ENCODE data around the gene ZNF324. TPM values are rescaled to one million over a fixed set of nuclear protein-coding genes. Genes with fewer than 3 reads are reported as not detected.

The ZNF324 gene
- total and polyA plus RNA-seq, 2 of the 13 experiments (the other 11 are each of a cell fraction or from before 2014, with no cell fraction given), result 1.1 to 4.7 TPM

DNA sequence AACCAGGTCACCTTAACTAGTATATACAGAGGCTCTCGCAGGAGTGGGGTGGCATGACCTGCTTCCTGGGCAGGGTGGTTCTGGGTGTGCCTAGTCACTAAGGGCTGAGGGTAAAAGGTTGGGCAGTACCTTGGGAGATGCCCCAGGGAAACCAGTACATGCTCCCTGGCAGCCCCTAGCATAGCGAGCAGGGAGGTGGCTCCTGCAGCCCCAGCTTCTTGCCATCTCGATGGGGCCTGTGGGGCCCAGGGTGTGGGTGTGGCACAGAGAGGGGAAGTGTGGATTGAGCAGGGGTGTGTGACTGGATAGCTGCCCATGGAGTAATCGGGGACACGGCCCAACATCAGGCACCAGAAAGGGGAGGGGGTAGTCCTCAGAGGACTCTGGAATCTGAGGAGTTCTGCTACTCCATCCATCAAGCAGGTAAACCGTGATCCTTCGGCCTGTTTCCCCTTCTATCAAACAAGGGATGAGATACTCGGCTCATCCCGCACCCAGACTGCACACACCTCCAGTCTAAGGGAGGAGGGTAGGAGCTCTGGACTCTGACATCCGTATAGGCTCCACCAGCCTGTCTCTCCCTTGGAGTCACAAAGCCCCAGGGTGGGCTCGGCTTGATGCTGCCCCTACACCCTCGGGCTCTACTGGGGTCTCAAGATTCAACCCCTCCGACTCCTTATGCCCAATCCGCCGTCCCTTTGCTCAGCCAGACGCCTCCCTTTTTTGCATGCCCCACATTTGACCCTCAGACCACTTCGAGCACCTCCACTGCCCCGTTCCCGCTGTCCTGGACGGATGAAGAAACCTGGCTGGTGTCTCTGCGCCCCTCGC is 51.6 kb downstream of the ZNF324 start (continued):
- TF ChIP-seq, protein P1, sequence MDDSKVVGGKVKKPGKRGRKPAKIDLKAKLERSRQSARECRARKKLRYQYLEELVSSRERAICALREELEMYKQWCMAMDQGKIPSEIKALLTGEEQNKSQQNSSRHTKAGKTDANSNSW (CRISPR knock-in tag; IDR thresholded peaks at IDR 0.05; ENCODE audit: borderline replicate concordance), result no peak
- TF ChIP-seq ZNF678 (CRISPR knock-in tag; IDR thresholded peaks at IDR 0.05) (no peak), POLR2A (IDR thresholded peaks at IDR 0.05; ENCODE audit: insufficient read depth in 1 of 2, low read depth in 2 of 2, low read length in 2 of 2) (peak in 1 of 2 experiments; percentile 29; a peak in 1 of 4 replicates), KDM6A (CRISPR knock-in tag; IDR thresholded peaks at IDR 0.05; ENCODE audit: low read depth) (no peak), ZNF180 (CRISPR knock-in tag; IDR thresholded peaks at IDR 0.05; ENCODE audit: borderline replicate concordance, low read depth) (no peak), CREM (IDR thresholded peaks at IDR 0.05) (0 out of 2 replicates have a peak, but pooled peaks have one; percentile 30), CREM (CRISPR knock-in tag; IDR thresholded peaks at IDR 0.05) (no peak), ZNF615 (CRISPR knock-in tag; IDR thresholded peaks at IDR 0.05; ENCODE audit: borderline replicate concordance) (0 out of 2 replicates have a peak, but pooled peaks have one; percentile 68), ZBTB20 (CRISPR knock-in tag; IDR thresholded peaks at IDR 0.05; ENCODE audit: borderline replicate concordance, low read depth) (0 out of 2 replicates have a peak, but pooled peaks have one; percentile 14), NFKBIZ (CRISPR knock-in tag; IDR thresholded peaks at IDR 0.05) (no peak), ZMYM3 (CRISPR knock-in tag; IDR thresholded peaks at IDR 0.05) (no peak), HOXA3 (CRISPR knock-in tag; IDR thresholded peaks at IDR 0.05) (no peak), ZNF780A (CRISPR knock-in tag; IDR thresholded peaks at IDR 0.05) (0 out of 2 replicates have a peak, but pooled peaks have one; percentile 11), HOXA5 (CRISPR knock-in tag; IDR thresholded peaks at IDR 0.05) (no peak), RFX3 (CRISPR knock-in tag; IDR thresholded peaks at IDR 0.05) (no peak), JUND (CRISPR knock-in tag; IDR thresholded peaks at IDR 0.05) (no peak), TCF12 (IDR thresholded peaks at IDR 0.05) (no peak), TCF12 (CRISPR knock-in tag; IDR thresholded peaks at IDR 0.05) (no peak), ZNF883 (CRISPR knock-in tag; IDR thresholded peaks at IDR 0.05; ENCODE audit: not compliant biosample characterization) (no peak)
- TF ChIP-seq, protein P2, sequence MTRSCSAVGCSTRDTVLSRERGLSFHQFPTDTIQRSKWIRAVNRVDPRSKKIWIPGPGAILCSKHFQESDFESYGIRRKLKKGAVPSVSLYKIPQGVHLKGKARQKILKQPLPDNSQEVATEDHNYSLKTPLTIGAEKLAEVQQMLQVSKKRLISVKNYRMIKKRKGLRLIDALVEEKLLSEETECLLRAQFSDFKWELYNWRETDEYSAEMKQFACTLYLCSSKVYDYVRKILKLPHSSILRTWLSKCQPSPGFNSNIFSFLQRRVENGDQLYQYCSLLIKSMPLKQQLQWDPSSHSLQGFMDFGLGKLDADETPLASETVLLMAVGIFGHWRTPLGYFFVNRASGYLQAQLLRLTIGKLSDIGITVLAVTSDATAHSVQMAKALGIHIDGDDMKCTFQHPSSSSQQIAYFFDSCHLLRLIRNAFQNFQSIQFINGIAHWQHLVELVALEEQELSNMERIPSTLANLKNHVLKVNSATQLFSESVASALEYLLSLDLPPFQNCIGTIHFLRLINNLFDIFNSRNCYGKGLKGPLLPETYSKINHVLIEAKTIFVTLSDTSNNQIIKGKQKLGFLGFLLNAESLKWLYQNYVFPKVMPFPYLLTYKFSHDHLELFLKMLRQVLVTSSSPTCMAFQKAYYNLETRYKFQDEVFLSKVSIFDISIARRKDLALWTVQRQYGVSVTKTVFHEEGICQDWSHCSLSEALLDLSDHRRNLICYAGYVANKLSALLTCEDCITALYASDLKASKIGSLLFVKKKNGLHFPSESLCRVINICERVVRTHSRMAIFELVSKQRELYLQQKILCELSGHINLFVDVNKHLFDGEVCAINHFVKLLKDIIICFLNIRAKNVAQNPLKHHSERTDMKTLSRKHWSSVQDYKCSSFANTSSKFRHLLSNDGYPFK (CRISPR knock-in tag; IDR thresholded peaks at IDR 0.05; ENCODE audit: borderline replicate concordance), result no peak
- TF ChIP-seq, protein P3, sequence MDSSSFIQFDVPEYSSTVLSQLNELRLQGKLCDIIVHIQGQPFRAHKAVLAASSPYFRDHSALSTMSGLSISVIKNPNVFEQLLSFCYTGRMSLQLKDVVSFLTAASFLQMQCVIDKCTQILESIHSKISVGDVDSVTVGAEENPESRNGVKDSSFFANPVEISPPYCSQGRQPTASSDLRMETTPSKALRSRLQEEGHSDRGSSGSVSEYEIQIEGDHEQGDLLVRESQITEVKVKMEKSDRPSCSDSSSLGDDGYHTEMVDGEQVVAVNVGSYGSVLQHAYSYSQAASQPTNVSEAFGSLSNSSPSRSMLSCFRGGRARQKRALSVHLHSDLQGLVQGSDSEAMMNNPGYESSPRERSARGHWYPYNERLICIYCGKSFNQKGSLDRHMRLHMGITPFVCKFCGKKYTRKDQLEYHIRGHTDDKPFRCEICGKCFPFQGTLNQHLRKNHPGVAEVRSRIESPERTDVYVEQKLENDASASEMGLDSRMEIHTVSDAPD (CRISPR knock-in tag; IDR thresholded peaks at IDR 0.05), result no peak
- TF ChIP-seq, protein P4, sequence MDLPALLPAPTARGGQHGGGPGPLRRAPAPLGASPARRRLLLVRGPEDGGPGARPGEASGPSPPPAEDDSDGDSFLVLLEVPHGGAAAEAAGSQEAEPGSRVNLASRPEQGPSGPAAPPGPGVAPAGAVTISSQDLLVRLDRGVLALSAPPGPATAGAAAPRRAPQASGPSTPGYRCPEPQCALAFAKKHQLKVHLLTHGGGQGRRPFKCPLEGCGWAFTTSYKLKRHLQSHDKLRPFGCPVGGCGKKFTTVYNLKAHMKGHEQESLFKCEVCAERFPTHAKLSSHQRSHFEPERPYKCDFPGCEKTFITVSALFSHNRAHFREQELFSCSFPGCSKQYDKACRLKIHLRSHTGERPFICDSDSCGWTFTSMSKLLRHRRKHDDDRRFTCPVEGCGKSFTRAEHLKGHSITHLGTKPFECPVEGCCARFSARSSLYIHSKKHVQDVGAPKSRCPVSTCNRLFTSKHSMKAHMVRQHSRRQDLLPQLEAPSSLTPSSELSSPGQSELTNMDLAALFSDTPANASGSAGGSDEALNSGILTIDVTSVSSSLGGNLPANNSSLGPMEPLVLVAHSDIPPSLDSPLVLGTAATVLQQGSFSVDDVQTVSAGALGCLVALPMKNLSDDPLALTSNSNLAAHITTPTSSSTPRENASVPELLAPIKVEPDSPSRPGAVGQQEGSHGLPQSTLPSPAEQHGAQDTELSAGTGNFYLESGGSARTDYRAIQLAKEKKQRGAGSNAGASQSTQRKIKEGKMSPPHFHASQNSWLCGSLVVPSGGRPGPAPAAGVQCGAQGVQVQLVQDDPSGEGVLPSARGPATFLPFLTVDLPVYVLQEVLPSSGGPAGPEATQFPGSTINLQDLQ (CRISPR knock-in tag; IDR thresholded peaks at IDR 0.05), result 0 out of 2 replicates have a peak, but pooled peaks have one; percentile 38
- TF ChIP-seq, protein P5, sequence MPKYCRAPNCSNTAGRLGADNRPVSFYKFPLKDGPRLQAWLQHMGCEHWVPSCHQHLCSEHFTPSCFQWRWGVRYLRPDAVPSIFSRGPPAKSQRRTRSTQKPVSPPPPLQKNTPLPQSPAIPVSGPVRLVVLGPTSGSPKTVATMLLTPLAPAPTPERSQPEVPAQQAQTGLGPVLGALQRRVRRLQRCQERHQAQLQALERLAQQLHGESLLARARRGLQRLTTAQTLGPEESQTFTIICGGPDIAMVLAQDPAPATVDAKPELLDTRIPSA (CRISPR knock-in tag; IDR thresholded peaks at IDR 0.05; ENCODE audit: borderline replicate concordance), result 0 out of 2 replicates have a peak, but pooled peaks have one; percentile 4
